D341Med (cell line): ENCODE data around the gene MBD3.
"Not testable (repeated sequence)": the region's sequence is repeated elsewhere in the genome, so short reads cannot be mapped to it uniquely, and the experiment has no call there.

Source experiments
- DNase-seq: peaks from one replicate; pipeline ENCODE4 v3.0.0; 2012; ENCODE audit warnings: low spot score

MBD3 gene

GRCh38 chr19:1592755-1593500 is at the start of gene MBD3:
TSS of gene MBD3 (minus strand) at chr19:1592865. CDS start at chr19:1592631, 234 bp downstream.
- DNase-seq: peak; percentile 100

GRCh38 chr19:1640893-1641448 is 48.3 kb upstream of the MBD3 start:
- not testable (repeated sequence) for DNase-seq

GRCh38 chr19:1636325-1637236 is 43.9 kb upstream of the MBD3 start:
- no peak for DNase-seq

- no peak for DNase-seq
Observed at GRCh38 chr19:1634938-1635243, 42.2 kb upstream of the MBD3 start.

GRCh38 chr19:1634242-1634937 is 41.7 kb upstream of the MBD3 start:
- no peak for DNase-seq

GRCh38 chr19:1633269-1633826 is 40.7 kb upstream of the MBD3 start:
- DNase-seq: no peak

GRCh38 chr19:1632462-1633268 is 40.0 kb upstream of the MBD3 start:
- no peak for DNase-seq

GRCh38 chr19:1631557-1632100 is 39.0 kb upstream of the MBD3 start:
- DNase-seq: no peak

GRCh38 chr19:1630811-1631210 is 38.1 kb upstream of the MBD3 start:
- no peak for DNase-seq

GRCh38 chr19:1630012-1630411 is 37.3 kb upstream of the MBD3 start:
- no peak for DNase-seq

GRCh38 chr19:1629256-1629808 is 36.7 kb upstream of the MBD3 start:
- DNase-seq: no peak

GRCh38 chr19:1627194-1627593 is 34.5 kb upstream of the MBD3 start:
- DNase-seq: no peak

- no peak for DNase-seq
Observed at GRCh38 chr19:1626417-1627010, 33.8 kb upstream of the MBD3 start.

- peak; percentile 90 for DNase-seq
Observed at GRCh38 chr19:1624458-1624857, 31.8 kb upstream of the MBD3 start.

GRCh38 chr19:1622541-1622940 is 29.9 kb upstream of the MBD3 start:
- DNase-seq: no peak

GRCh38 chr19:1622007-1622406 is 29.3 kb upstream of the MBD3 start:
- DNase-seq: no peak

GRCh38 chr19:1621574-1621973 is 28.9 kb upstream of the MBD3 start:
- no peak for DNase-seq

- DNase-seq: no peak
Observed at GRCh38 chr19:1621021-1621420, 28.4 kb upstream of the MBD3 start.

- no peak for DNase-seq
Observed at GRCh38 chr19:1620502-1620901, 27.8 kb upstream of the MBD3 start.

- DNase-seq: no peak
Observed at GRCh38 chr19:1619703-1620102, 27.0 kb upstream of the MBD3 start.
